Mesenchymal stem cell (in vitro differentiated cells and primary cell): Measurements from ENCODE around the gene ARHGAP6.

ENCODE experiments used
- DNase-seq: peaks from one replicate; pipeline ENCODE4 v3.0.0-alpha.2; 2013
- H2AFZ ChIP-seq: one replicate; pipeline ENCODE4 v1.6.1; 2013; ENCODE audit warnings: low read depth, mild to moderate bottlenecking, control low read depth, inconsistent platforms, low read length, moderate library complexity
- H2AK5ac ChIP-seq: 2 replicates; pipeline ENCODE4 v1.6.1; 2013; ENCODE audit warnings: low read length, moderate library complexity, mild to moderate bottlenecking, inconsistent platforms; ENCODE audit not compliant: severe bottlenecking
- H2BK120ac ChIP-seq: one replicate; pipeline ENCODE4 v1.6.1; 2013; ENCODE audit warnings: low read depth, mild to moderate bottlenecking, inconsistent platforms, low read length, moderate library complexity
- H2BK12ac ChIP-seq, 2 experiments: one replicate each; pipeline ENCODE4 v1.6.1; 2013; ENCODE audit warnings: inconsistent platforms in 2 of 2, low read length in 2 of 2, mild to moderate bottlenecking in 2 of 2, moderate library complexity in 2 of 2, control low read depth in 1 of 2
- H2BK15ac ChIP-seq: one replicate; pipeline ENCODE4 v1.6.1; 2013; ENCODE audit warnings: mild to moderate bottlenecking, low read depth, inconsistent platforms; ENCODE audit not compliant: poor library complexity, severe bottlenecking
- H2BK5ac ChIP-seq: 2 replicates; pipeline ENCODE4 v1.6.1; 2013; ENCODE audit warnings: low read depth, mild to moderate bottlenecking, low read length, control low read depth, inconsistent platforms; ENCODE audit not compliant: poor library complexity, severe bottlenecking
- H3K14ac ChIP-seq, 2 experiments: one replicate each; pipeline ENCODE4 v1.6.1; 2013; ENCODE audit warnings: inconsistent platforms in 2 of 2, low read length in 2 of 2, control low read depth in 1 of 2, mild to moderate bottlenecking in 1 of 2, moderate library complexity in 1 of 2
- H3K18ac ChIP-seq, 2 experiments: one replicate each; pipeline ENCODE4 v1.6.1; 2013; ENCODE audit warnings: inconsistent platforms in 2 of 2, low read length in 2 of 2, control low read depth in 1 of 2, low read depth in 1 of 2, mild to moderate bottlenecking in 1 of 2
- H3K23ac ChIP-seq, 2 experiments: one replicate each; pipeline ENCODE4 v1.6.1; 2013; ENCODE audit warnings: inconsistent platforms in 2 of 2, low read length in 2 of 2, mild to moderate bottlenecking in 2 of 2, moderate library complexity in 2 of 2, control low read depth in 1 of 2
- H3K27ac ChIP-seq: 2 replicates; pipeline ENCODE4 v1.5.1; 2013; ENCODE audit warnings: mild to moderate bottlenecking, moderate library complexity, low read length, control low read depth, inconsistent platforms; ENCODE audit not compliant: poor library complexity, severe bottlenecking
- H3K27me3 ChIP-seq, 2 experiments: 2 replicates each; pipeline versions ENCODE4 v1.6.1 to v1.7.0; 2013; ENCODE audit warnings: low read length in 2 of 2, mild to moderate bottlenecking in 2 of 2, moderate library complexity in 2 of 2, control low read depth in 1 of 2, inconsistent platforms in 1 of 2; ENCODE audit not compliant: control insufficient read depth in 1 of 2, insufficient read depth in 1 of 2
- H3K36me3 ChIP-seq, 2 experiments: 2 replicates each; pipeline versions ENCODE4 v1.6.1 to v1.7.0; 2013; ENCODE audit warnings: low read length in 2 of 2, control low read depth in 1 of 2, inconsistent platforms in 1 of 2, low read depth in 1 of 2, mild to moderate bottlenecking in 1 of 2; ENCODE audit not compliant: insufficient read depth in 2 of 2, control insufficient read depth in 1 of 2
- H3K4ac ChIP-seq, 2 experiments: one replicate each; pipeline ENCODE4 v1.6.1; 2013; ENCODE audit warnings: inconsistent platforms in 2 of 2, low read length in 2 of 2, mild to moderate bottlenecking in 2 of 2, moderate library complexity in 2 of 2, control low read depth in 1 of 2, low read depth in 1 of 2
- H3K4me1 ChIP-seq: 2 replicates; pipeline ENCODE4 v1.6.1; 2013; ENCODE audit warnings: low read depth, low read length, control low read depth; ENCODE audit not compliant: control insufficient read depth, insufficient read depth
- H3K4me2 ChIP-seq: 2 replicates; pipeline ENCODE4 v1.6.1; 2013; ENCODE audit warnings: low read length, mild to moderate bottlenecking, inconsistent platforms; ENCODE audit not compliant: poor library complexity, severe bottlenecking
- H3K4me3 ChIP-seq, 2 experiments: 2 replicates each; pipeline versions ENCODE4 v1.5.1 to v1.7.0; 2013; ENCODE audit warnings: low read length in 2 of 2, mild to moderate bottlenecking in 2 of 2, control low read depth in 1 of 2, low read depth in 1 of 2; ENCODE audit not compliant: insufficient read depth in 1 of 2
- H3K79me1 ChIP-seq: replicated peaks from 2 replicates; pipeline ENCODE4 v1.6.1; 2013; ENCODE audit warnings: mild to moderate bottlenecking, control low read depth, low read length, inconsistent platforms; ENCODE audit not compliant: poor library complexity, severe bottlenecking
- H3K9ac ChIP-seq: 2 replicates; pipeline ENCODE4 v1.7.0; 2013; ENCODE audit warnings: mild to moderate bottlenecking, low read length, moderate library complexity
- H3K9me3 ChIP-seq: 2 replicates; pipeline ENCODE4 v1.7.0; 2013; ENCODE audit warnings: mild to moderate bottlenecking, low read length; ENCODE audit not compliant: control insufficient read depth
- H4K8ac ChIP-seq: one replicate; pipeline ENCODE4 v1.6.1; 2013; ENCODE audit warnings: inconsistent platforms, mild to moderate bottlenecking, low read length, moderate library complexity
- H4K91ac ChIP-seq: one replicate; pipeline ENCODE4 v1.6.1; 2013; ENCODE audit warnings: mild to moderate bottlenecking, low read length, inconsistent platforms
- WGBS: methylation state at CpG from one replicate; pipeline ENCODE4 v1.1.7; 2013; ENCODE audit warnings: mixed read lengths; 5-methylcytosine and 5-hydroxymethylcytosine counted together

Gene ARHGAP6

DNA sequence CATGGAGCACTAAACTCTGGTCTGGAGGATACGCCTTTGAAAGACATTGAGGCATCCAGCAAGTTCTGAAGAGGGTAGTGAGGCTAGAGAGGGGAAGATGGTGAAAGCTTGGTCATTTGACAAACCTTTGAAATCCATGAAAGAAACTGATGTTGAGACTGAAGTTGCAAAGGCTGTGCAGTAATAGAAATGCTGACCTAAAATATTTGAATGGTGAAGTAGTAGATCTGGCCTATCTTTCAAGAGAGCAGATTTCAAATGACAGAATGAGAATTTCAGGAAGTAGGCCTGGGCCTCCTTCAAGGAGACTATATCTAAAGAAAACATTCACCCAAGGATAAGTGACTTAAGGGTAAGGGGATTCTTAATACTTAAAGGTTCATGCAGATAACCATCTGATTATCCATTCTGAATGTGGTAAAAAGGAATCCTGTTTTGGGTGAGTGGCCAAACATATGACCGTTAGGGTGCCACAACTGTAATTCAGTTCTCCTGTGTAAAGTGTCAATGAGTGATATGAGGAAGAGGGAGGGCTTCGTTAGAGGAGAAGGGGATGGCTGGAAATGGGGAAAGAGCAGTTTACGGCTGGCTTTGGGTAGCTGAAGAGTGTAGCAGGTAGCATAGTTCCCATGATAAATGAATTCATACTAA lies 310.3 kb downstream of the ARHGAP6 start:
- no peak overlapping the region for H2BK5ac ChIP-seq
- no peak overlapping the region for H3K9ac ChIP-seq
- H3K79me1 ChIP-seq, result no peaks in the 10 kb centered on the region
- H3K27me3 ChIP-seq, result no peaks in the 10 kb centered on the region
- 93% methylated on average over 2 of the region's 4 CpGs for WGBS
- H3K9me3 ChIP-seq, result no peaks in the 10 kb centered on the region
- H3K27ac ChIP-seq, result no peak overlapping the region
- no peak overlapping the region for H2BK15ac ChIP-seq
- H3K4me1 ChIP-seq, result no peaks in the 10 kb centered on the region
- DNase-seq, result no peak
- no peaks in the 10 kb centered on the region for H3K36me3 ChIP-seq
- no peak overlapping the region for H3K14ac ChIP-seq
- no peak overlapping the region for H3K4me2 ChIP-seq
- no peak overlapping the region for H2BK12ac ChIP-seq
- H3K18ac ChIP-seq, result no peak overlapping the region
- H3K4me3 ChIP-seq, result no peak overlapping the region
- no peak overlapping the region for H4K8ac ChIP-seq
- H2BK120ac ChIP-seq, result no peak overlapping the region
- H3K4ac ChIP-seq, result no peak overlapping the region
- H2AFZ ChIP-seq, result no peak overlapping the region
- H4K91ac ChIP-seq, result no peak overlapping the region
- no peak overlapping the region for H2AK5ac ChIP-seq
- no peak overlapping the region for H3K23ac ChIP-seq

- no peak overlapping the region for H2BK15ac ChIP-seq
- H2BK120ac ChIP-seq, result no peak overlapping the region
- no peaks in the 10 kb centered on the region for H3K4me1 ChIP-seq
- WGBS, result no CpG with 5 or more reads among the region's 1 CpG
- no peak overlapping the region for H2AFZ ChIP-seq
- H3K9ac ChIP-seq, result peak overlapping the region; percentile 81
- no peak overlapping the region for H2BK5ac ChIP-seq
- no peak overlapping the region for H3K4ac ChIP-seq
- H3K14ac ChIP-seq, result no peak overlapping the region
- H3K27me3 ChIP-seq, result no peaks in the 10 kb centered on the region
- H3K9me3 ChIP-seq, result no peaks in the 10 kb centered on the region
- H2BK12ac ChIP-seq, result no peak overlapping the region
- no peak for DNase-seq
- no peaks in the 10 kb centered on the region for H3K79me1 ChIP-seq
- H4K91ac ChIP-seq, result no peak overlapping the region
- H3K36me3 ChIP-seq, result no peaks in the 10 kb centered on the region
- H3K4me2 ChIP-seq, result no peak overlapping the region
- no peak overlapping the region for H4K8ac ChIP-seq
- no peak overlapping the region for H3K23ac ChIP-seq
- H3K4me3 ChIP-seq, result peak overlapping the region in 1 of 2 experiments; percentile 0
- no peak overlapping the region for H3K27ac ChIP-seq
- H2AK5ac ChIP-seq, result no peak overlapping the region
- no peak overlapping the region for H3K18ac ChIP-seq
Measured at GRCh38 chrX:11352296-11352741, 313.4 kb downstream of the ARHGAP6 start.

- H3K27me3 ChIP-seq, result no peaks in the 10 kb centered on the region
- no peak overlapping the region for H3K4ac ChIP-seq
- no peaks in the 10 kb centered on the region for H3K9me3 ChIP-seq
- H3K36me3 ChIP-seq, result no peaks in the 10 kb centered on the region
- no peak overlapping the region for H2AK5ac ChIP-seq
- H2BK120ac ChIP-seq, result no peak overlapping the region
- H3K4me2 ChIP-seq, result no peak overlapping the region
- no peak overlapping the region for H2BK5ac ChIP-seq
- peak overlapping the region in 1 of 2 experiments; percentile 64 for H3K4me3 ChIP-seq
- no peak overlapping the region for H3K23ac ChIP-seq
- no peak overlapping the region for H2BK15ac ChIP-seq
- H3K14ac ChIP-seq, result no peak overlapping the region
- peak overlapping the region in 1 of 2 experiments; percentile 76 for H3K18ac ChIP-seq
- H3K79me1 ChIP-seq, result no peaks in the 10 kb centered on the region
- H2BK12ac ChIP-seq, result peak overlapping the region in 1 of 2 experiments; percentile 39
- peak; percentile 92 for DNase-seq
- H3K27ac ChIP-seq, result no peak overlapping the region
- H3K9ac ChIP-seq, result peak overlapping the region; percentile 81
- H4K8ac ChIP-seq, result no peak overlapping the region
- H2AFZ ChIP-seq, result no peak overlapping the region
- 77% methylated on average over 6 of the region's 11 CpGs for WGBS
- no peak overlapping the region for H4K91ac ChIP-seq
- no peaks in the 10 kb centered on the region for H3K4me1 ChIP-seq
Measured at GRCh38 chrX:11351375-11352295, 314.1 kb downstream of the ARHGAP6 start.

GRCh38 chrX:11349661-11350337 lies 315.9 kb downstream of the ARHGAP6 start:
- Histone ChIP-seq H3K36me3 (no peaks in the 10 kb centered on the region), H3K4me3 (no peak overlapping the region), H4K8ac (no peak overlapping the region), H2BK120ac (no peak overlapping the region), H2AK5ac (no peak overlapping the region), H4K91ac (no peak overlapping the region), H2BK15ac (no peak overlapping the region), H2AFZ (no peak overlapping the region), H3K18ac (peak overlapping the region in 1 of 2 experiments; percentile 21), H3K9me3 (no peaks in the 10 kb centered on the region), H2BK5ac (no peak overlapping the region), H3K4me2 (no peak overlapping the region), H3K23ac (no peak overlapping the region), H3K27me3 (no peaks in the 10 kb centered on the region), H3K79me1 (no peaks in the 10 kb centered on the region), H3K14ac (no peak overlapping the region), H3K9ac (peak overlapping the region; percentile 81), H2BK12ac (no peak overlapping the region), H3K27ac (no peak overlapping the region), H3K4ac (no peak overlapping the region), H3K4me1 (no peaks in the 10 kb centered on the region)
- no CpG with 5 or more reads among the region's 2 CpGs for WGBS
- no peak for DNase-seq
